Left lung (tissue), 10 donors: Measurements from ENCODE around the gene JMY. TPM values are rescaled to one million over a fixed set of nuclear protein-coding genes. Genes with fewer than 3 reads are reported as not detected.

Experiments used
- ATAC-seq: fragments of 200-7000 bp; cut with Tn5 transposase; one replicate; pipeline ENCODE4 v1.9.1; 2020; ENCODE audit warnings: moderate library complexity
- DNase-seq, 4 donors: peaks; one replicate each; pipeline ENCODE4 v3.0.0-alpha.2; 2013 to 2020
- H3K27ac ChIP-seq, 2 donors: fragments of 200-600 bp; sonication (generic) in 1 of 2; one replicate each; pipeline versions ENCODE4 v1.5.0 to v1.8.0; 2020 to 2021
- H3K27me3 ChIP-seq, 2 donors: fragments of 200-600 bp; sonication (generic) in 1 of 2; one replicate each; pipeline versions ENCODE4 v1.5.0 to v1.8.0; 2020 to 2021
- H3K36me3 ChIP-seq, 2 donors: fragments of 200-600 bp; sonication (generic) in 1 of 2; one replicate each; pipeline versions ENCODE4 v1.5.0 to v1.8.0; 2020 to 2021
- H3K4me1 ChIP-seq, 2 donors: fragments of 200-600 bp; one replicate each; pipeline ENCODE4 v1.8.0; 2021
- H3K4me3 ChIP-seq, 2 donors: fragments of 200-600 bp; sonication (generic) in 1 of 2; one replicate each; pipeline versions ENCODE4 v1.5.0 to v1.8.0; 2020 to 2021; ENCODE audit warnings: mild to moderate bottlenecking in 1 of 2
- H3K9me3 ChIP-seq, 2 donors: fragments of 200-600 bp; sonication (generic) in 1 of 2; one replicate each; pipeline versions ENCODE4 v1.5.0 to v1.8.0; 2020 to 2021
- intact Hi-C, 2 donors: fragments of 100-400 bp; cut with DNase I; formaldehyde crosslinking; loops; one replicate each; pipeline versions ENCODE4 v1.11.2 to v1.14.2; 2022
- polyA plus RNA-seq, 6 donors: library from polyadenylated mRNA; unstranded; fragments of 120-200 nt; gene quantifications; one replicate each; pipeline ENCODE4 v1.2.1, GENCODE V29; 2013; ENCODE audit not compliant: insufficient read length in 6 of 6
- total RNA-seq, 2 donors: library from RNA; stranded (reverse); fragmentation: NEBNext Ultra II Directional; extraction: Animal tissue kit (Norgen Biotek cat#: 25700); gene quantifications; one replicate each; pipeline ENCODE4 v1.2.1, GENCODE V29; 2021
- TF ChIP-seq, protein P1 (sequence below), 2 donors: fragments of 200-600 bp; sonication (generic) in 1 of 2; IDR thresholded peaks; one replicate each; pipeline versions ENCODE4 v1.5.0 to v1.8.0; 2021; ENCODE audit warnings: antibody characterized with exemption in 2 of 2
- donor health status: DM: no; HTN: yes; CAD: no.
- donor health status: DM: no; HTN: no; CAD: no.

The JMY gene
- total and polyA plus RNA-seq, 8 donors = 6.2 to 23.6 (median 17.5) TPM

DNA sequence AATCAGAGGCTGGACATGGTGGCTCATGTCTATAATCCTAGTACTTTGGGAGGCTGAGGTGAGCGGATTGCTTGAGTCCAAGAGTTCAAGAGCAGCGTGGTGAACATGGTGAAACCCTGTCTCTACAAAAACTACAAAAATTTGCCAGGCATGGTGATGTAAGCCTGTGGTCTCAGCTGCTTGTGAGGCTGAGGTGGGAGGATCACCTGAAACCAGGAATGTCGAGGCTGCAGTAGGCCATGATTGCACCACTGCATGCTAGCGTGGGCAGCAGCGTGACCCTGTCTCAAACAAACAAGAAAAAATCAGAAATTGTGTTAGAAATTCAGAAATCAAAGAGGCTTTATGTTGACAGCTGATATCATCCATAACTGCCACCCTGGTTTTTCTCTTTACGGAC lies 21.4 kb downstream of the JMY start:
- ATAC-seq (no peak), DNase-seq (no peak)
- H3K27ac ChIP-seq = no peak overlapping the region
- H3K9me3 ChIP-seq = no peaks in the 10 kb centered on the region
- intact Hi-C loops = no loop called here
- no peaks in the 10 kb centered on the region for H3K27me3 ChIP-seq
- no peaks in the 10 kb centered on the region for H3K36me3 ChIP-seq
- no peaks in the 10 kb centered on the region for H3K4me1 ChIP-seq
- no peak overlapping the region for H3K4me3 ChIP-seq
- TF ChIP-seq, protein P1, sequence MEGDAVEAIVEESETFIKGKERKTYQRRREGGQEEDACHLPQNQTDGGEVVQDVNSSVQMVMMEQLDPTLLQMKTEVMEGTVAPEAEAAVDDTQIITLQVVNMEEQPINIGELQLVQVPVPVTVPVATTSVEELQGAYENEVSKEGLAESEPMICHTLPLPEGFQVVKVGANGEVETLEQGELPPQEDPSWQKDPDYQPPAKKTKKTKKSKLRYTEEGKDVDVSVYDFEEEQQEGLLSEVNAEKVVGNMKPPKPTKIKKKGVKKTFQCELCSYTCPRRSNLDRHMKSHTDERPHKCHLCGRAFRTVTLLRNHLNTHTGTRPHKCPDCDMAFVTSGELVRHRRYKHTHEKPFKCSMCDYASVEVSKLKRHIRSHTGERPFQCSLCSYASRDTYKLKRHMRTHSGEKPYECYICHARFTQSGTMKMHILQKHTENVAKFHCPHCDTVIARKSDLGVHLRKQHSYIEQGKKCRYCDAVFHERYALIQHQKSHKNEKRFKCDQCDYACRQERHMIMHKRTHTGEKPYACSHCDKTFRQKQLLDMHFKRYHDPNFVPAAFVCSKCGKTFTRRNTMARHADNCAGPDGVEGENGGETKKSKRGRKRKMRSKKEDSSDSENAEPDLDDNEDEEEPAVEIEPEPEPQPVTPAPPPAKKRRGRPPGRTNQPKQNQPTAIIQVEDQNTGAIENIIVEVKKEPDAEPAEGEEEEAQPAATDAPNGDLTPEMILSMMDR (IDR thresholded peaks at IDR 0.05) = no peak

DNA sequence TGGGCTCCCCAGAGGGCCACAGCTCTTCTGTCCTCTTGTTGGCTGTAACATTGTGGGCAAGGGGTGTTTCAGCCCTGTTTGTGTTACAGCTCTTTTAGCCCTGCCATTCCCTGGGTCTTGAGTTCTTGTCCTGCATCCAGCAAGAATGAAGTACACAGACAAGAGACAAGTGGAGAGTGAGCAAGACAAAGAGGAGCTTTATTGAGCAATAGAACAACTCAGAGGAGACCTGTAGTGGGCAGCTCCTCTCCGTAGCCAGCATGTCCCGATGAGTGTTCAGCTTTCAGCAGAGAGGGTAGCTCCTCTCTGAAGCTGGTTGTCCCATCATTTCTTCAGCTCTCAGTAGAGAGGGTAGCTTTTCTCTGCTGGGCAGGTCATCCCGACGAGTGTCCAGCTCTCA lies 22.9 kb downstream of the JMY start:
- Histone ChIP-seq H3K9me3 (no peaks in the 10 kb centered on the region), H3K36me3 (no peaks in the 10 kb centered on the region), H3K27ac (no peak overlapping the region), H3K27me3 (no peaks in the 10 kb centered on the region), H3K4me1 (no peaks in the 10 kb centered on the region), H3K4me3 (no peak overlapping the region)
- DNase-seq (no peak), ATAC-seq (no peak)
- TF ChIP-seq, protein P1 (IDR thresholded peaks at IDR 0.05) = no peak
- intact Hi-C loops = no loop called here

DNA sequence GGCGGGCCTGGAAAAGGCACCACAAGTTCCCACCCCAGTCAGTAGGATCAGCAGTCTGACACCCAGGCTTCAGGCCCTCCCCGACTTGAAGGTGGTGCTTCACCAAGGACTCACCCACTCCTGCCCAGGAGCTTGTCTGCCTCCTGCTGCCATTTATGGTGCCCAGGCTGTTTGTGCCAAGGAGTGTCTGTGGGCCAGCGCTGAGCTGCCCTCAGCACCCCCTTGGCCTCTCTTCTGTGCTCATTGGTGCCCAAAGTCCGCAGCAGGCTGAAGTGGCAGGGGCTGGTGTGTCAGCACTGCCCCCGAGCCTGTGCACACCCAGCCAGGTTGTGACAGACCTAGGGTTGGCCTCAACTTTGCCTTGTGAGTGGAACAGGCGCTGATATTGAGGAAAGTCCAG lies 23.5 kb downstream of the JMY start:
- no peak for ATAC-seq
- Histone ChIP-seq H3K27ac (no peak overlapping the region), H3K9me3 (no peaks in the 10 kb centered on the region), H3K36me3 (no peaks in the 10 kb centered on the region), H3K4me3 (no peak overlapping the region), H3K4me1 (no peaks in the 10 kb centered on the region), H3K27me3 (no peaks in the 10 kb centered on the region)
- DNase-seq = no peak
- intact Hi-C loops = no loop called here
- TF ChIP-seq, protein P1 (IDR thresholded peaks at IDR 0.05) = no peak

DNA sequence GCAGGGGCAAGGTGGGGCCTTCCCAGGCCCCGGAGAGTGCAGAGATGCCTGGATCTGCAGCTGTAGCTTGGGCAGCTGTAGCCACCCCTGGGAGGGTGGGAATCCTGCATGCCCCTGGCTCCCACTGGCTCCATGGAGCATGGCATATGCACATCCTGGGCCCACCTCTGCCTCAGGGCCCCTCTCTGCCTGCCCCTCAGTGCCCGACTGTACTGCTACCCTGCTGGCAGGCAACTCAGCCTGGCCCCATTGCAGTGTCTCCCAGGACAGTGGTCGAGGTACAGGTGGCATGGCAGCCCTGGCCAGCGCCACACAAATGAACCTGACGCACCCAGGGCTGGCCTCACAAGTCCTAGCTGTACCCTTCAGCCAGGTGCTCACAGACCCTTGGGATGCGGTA lies 23.9 kb downstream of the JMY start:
- Histone ChIP-seq H3K27ac (no peak overlapping the region), H3K4me1 (no peaks in the 10 kb centered on the region), H3K9me3 (no peaks in the 10 kb centered on the region), H3K27me3 (no peaks in the 10 kb centered on the region), H3K4me3 (no peak overlapping the region), H3K36me3 (no peaks in the 10 kb centered on the region)
- TF ChIP-seq, protein P1 (IDR thresholded peaks at IDR 0.05) = no peak
- ATAC-seq = no peak
- DNase-seq = no peak
- intact Hi-C loops = no loop called here

DNA sequence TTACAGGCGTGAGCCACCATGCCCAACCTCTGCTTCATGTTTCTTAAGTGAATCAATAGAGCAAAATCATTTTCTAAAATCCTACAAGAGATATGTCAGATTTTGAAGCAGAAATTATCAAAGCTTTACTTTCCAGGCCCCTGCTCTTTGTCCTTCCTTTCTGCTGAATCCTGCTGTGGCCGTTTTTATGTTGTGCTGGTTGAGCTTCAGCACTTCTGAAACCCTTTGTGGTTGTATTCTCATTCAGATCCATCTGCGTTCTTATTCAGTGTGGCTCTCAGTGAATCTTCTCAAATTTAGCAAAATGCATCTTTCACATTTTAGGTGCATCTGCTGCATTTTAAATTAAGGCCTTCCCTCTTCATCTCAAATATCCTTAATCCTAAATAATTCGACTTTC lies 26.0 kb downstream of the JMY start:
- Histone ChIP-seq H3K36me3 (no peaks in the 10 kb centered on the region), H3K4me3 (no peak overlapping the region), H3K27me3 (no peaks in the 10 kb centered on the region), H3K4me1 (no peaks in the 10 kb centered on the region), H3K9me3 (no peaks in the 10 kb centered on the region), H3K27ac (no peak overlapping the region)
- TF ChIP-seq, protein P1 (IDR thresholded peaks at IDR 0.05) = no peak
- intact Hi-C loops = no loop called here
- ATAC-seq (no peak), DNase-seq (no peak)
